Neural cell (in vitro differentiated cells): ENCODE measurements around the gene GNAL. TPM values are rescaled to one million over a fixed set of nuclear protein-coding genes. Genes with fewer than 3 reads are reported as not detected.

ENCODE experiments used
- H2AFZ ChIP-seq: fragments of 200-600, 300-800 bp; sonication (generic), shearing (Covaris generic); 2 replicates; pipeline ENCODE4 v1.6.0; 2014; ENCODE audit warnings: low read depth, mild to moderate bottlenecking, antibody characterized with exemption, low read length, moderate library complexity
- H3F3A ChIP-seq: fragments of 200-600 bp; shearing (Covaris generic); 2 replicates; pipeline ENCODE4 v1.6.1; 2016; ENCODE audit warnings: mild to moderate bottlenecking, moderate library complexity, mixed read lengths, antibody characterized with exemption, low read length; ENCODE audit not compliant: insufficient read depth, poor library complexity, severe bottlenecking
- H3K27ac ChIP-seq: fragments of 200-600, 300-800 bp; sonication (generic), shearing (Covaris generic); 2 replicates; pipeline ENCODE4 v1.5.1; 2014; ENCODE audit warnings: mild to moderate bottlenecking, low read length, moderate library complexity
- H3K27me3 ChIP-seq: fragments of 300-800, 200-600 bp; sonication (generic), shearing (Covaris generic); 2 replicates; pipeline ENCODE4 v1.6.0; 2014; ENCODE audit warnings: mild to moderate bottlenecking, low read depth, low read length, moderate library complexity; ENCODE audit not compliant: insufficient read depth
- H3K36me3 ChIP-seq: fragments of 300-800, 200-600 bp; sonication (generic), shearing (Covaris generic); 2 replicates; pipeline ENCODE4 v1.5.1; 2014; ENCODE audit warnings: mild to moderate bottlenecking, antibody characterized with exemption, low read length, moderate library complexity; ENCODE audit not compliant: insufficient read depth
- H3K4me2 ChIP-seq: fragments of 300-800, 200-600 bp; sonication (generic), shearing (Covaris generic); 2 replicates; pipeline ENCODE4 v1.6.0; 2014; ENCODE audit warnings: mild to moderate bottlenecking, low read length
- H3K4me3 ChIP-seq: fragments of 300-800, 200-600 bp; sonication (generic), shearing (Covaris generic); 2 replicates; pipeline ENCODE4 v1.5.1; 2014; ENCODE audit warnings: mild to moderate bottlenecking, low read length, moderate library complexity
- H3K79me2 ChIP-seq: fragments of 200-600 bp; shearing (Covaris generic); replicated peaks from 2 replicates; pipeline ENCODE4 v1.6.0; 2014; ENCODE audit warnings: mild to moderate bottlenecking, low read length, moderate library complexity; ENCODE audit not compliant: insufficient read depth
- H3K9ac ChIP-seq: fragments of 300-800, 200-600 bp; sonication (generic), shearing (Covaris generic); 2 replicates; pipeline ENCODE4 v1.6.1; 2016; ENCODE audit warnings: mild to moderate bottlenecking, low read length, mixed read lengths
- H3K9me2 ChIP-seq: fragments of 200-600 bp; shearing (Covaris generic); 2 replicates; pipeline ENCODE4 v1.6.1; 2016; ENCODE audit warnings: mild to moderate bottlenecking, low read length, mixed read lengths; ENCODE audit not compliant: insufficient read depth
- H3K9me3 ChIP-seq: fragments of 200-600, 300-800 bp; sonication (generic), shearing (Covaris generic); 2 replicates; pipeline ENCODE4 v1.6.1; 2016; ENCODE audit warnings: mild to moderate bottlenecking, mixed run types, low read length, moderate library complexity, mixed read lengths
- H4K20me1 ChIP-seq: fragments of 200-600 bp; shearing (Covaris generic); 2 replicates; pipeline ENCODE4 v1.6.1; 2016; ENCODE audit warnings: mild to moderate bottlenecking, mixed run types; ENCODE audit not compliant: insufficient read depth
- EP300 ChIP-seq: fragments of 450-650 bp; conservative IDR thresholded peaks from 2 replicates; pipeline ENCODE4 v1.6.1; 2014; ENCODE audit warnings: antibody characterized with exemption, mild to moderate bottlenecking, moderate library complexity; ENCODE audit not compliant: poor library complexity, severe bottlenecking
- EZH2 ChIP-seq: fragments of 200-600, 300-800 bp; shearing (Covaris generic), sonication (generic); IDR thresholded peaks from 2 replicates; pipeline ENCODE4 v1.6.1; 2014; ENCODE audit warnings: antibody characterized with exemption, low read length, borderline replicate concordance, mild to moderate bottlenecking; ENCODE audit not compliant: insufficient read depth, poor library complexity, severe bottlenecking
- MXI1 ChIP-seq: fragments of 450-650 bp; conservative IDR thresholded peaks from 2 replicates; pipeline ENCODE4 v1.6.1; 2014; ENCODE audit warnings: antibody characterized with exemption, mild to moderate bottlenecking; ENCODE audit not compliant: poor library complexity, severe bottlenecking
- POLR2AphosphoS5 ChIP-seq: IDR thresholded peaks from 2 replicates; pipeline ENCODE4 v1.6.1; 2012
- SMC3 ChIP-seq: fragments of 450-650 bp; conservative IDR thresholded peaks from 2 replicates; pipeline ENCODE4 v1.6.1; 2014; ENCODE audit warnings: antibody characterized with exemption, mild to moderate bottlenecking, moderate library complexity; ENCODE audit not compliant: poor library complexity
- TAF1 ChIP-seq: IDR thresholded peaks from 2 replicates; pipeline ENCODE4 v1.6.1; 2012; ENCODE audit warnings: low read depth
- polyA plus RNA-seq: library from polyadenylated mRNA; depleted of rRNA; stranded (reverse); fragments of >200 nt; gene quantifications from 2 replicates; pipeline ENCODE4 v1.2.3, GENCODE V29; 2014
- TF ChIP-seq, protein P1 (sequence below): IDR thresholded peaks from 2 replicates; pipeline ENCODE4 v1.6.1; 2012; ENCODE audit warnings: borderline replicate concordance

GNAL gene
- polyA plus RNA-seq, 1 donor from 2014 or later, result 16.7 TPM

DNA sequence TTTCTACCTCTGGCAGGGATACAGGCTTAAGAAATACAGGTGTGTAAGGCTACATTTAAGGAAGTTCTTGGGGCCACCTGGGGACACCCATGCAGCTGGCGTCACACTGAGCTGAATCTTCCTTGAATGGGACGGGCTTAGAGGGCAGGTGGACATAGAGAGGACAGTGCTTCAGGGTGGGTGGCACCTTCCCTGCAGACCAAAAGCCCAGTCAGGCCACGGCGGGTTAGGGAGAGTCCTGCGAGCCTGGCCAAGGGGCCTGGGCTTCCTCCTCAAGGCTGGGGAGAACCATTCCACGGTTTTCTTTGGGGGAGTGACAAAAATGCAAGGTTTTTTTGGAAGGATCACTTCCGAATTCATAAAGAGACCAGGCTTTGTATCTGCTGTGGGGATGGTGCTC lies 73.4 kb downstream of the GNAL start:
- no peaks in the 10 kb centered on the region for H3F3A ChIP-seq
- H2AFZ ChIP-seq, result no peak overlapping the region
- H3K79me2 ChIP-seq, result no peaks in the 10 kb centered on the region
- TF ChIP-seq, protein P1, sequence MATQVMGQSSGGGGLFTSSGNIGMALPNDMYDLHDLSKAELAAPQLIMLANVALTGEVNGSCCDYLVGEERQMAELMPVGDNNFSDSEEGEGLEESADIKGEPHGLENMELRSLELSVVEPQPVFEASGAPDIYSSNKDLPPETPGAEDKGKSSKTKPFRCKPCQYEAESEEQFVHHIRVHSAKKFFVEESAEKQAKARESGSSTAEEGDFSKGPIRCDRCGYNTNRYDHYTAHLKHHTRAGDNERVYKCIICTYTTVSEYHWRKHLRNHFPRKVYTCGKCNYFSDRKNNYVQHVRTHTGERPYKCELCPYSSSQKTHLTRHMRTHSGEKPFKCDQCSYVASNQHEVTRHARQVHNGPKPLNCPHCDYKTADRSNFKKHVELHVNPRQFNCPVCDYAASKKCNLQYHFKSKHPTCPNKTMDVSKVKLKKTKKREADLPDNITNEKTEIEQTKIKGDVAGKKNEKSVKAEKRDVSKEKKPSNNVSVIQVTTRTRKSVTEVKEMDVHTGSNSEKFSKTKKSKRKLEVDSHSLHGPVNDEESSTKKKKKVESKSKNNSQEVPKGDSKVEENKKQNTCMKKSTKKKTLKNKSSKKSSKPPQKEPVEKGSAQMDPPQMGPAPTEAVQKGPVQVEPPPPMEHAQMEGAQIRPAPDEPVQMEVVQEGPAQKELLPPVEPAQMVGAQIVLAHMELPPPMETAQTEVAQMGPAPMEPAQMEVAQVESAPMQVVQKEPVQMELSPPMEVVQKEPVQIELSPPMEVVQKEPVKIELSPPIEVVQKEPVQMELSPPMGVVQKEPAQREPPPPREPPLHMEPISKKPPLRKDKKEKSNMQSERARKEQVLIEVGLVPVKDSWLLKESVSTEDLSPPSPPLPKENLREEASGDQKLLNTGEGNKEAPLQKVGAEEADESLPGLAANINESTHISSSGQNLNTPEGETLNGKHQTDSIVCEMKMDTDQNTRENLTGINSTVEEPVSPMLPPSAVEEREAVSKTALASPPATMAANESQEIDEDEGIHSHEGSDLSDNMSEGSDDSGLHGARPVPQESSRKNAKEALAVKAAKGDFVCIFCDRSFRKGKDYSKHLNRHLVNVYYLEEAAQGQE, result no peak
- TF ChIP-seq EZH2 (no peak), SMC3 (no peak), MXI1 (no peak)
- H3K27ac ChIP-seq, result no peak overlapping the region
- H3K9me3 ChIP-seq, result no peaks in the 10 kb centered on the region
- H3K27me3 ChIP-seq, result no peaks in the 10 kb centered on the region
- H3K36me3 ChIP-seq, result no peaks in the 10 kb centered on the region
- H3K4me2 ChIP-seq, result no peak overlapping the region
- H3K9me2 ChIP-seq, result no peaks in the 10 kb centered on the region
- no peak overlapping the region for H3K4me3 ChIP-seq
- no peaks in the 10 kb centered on the region for H4K20me1 ChIP-seq
- no peak overlapping the region for H3K9ac ChIP-seq

DNA sequence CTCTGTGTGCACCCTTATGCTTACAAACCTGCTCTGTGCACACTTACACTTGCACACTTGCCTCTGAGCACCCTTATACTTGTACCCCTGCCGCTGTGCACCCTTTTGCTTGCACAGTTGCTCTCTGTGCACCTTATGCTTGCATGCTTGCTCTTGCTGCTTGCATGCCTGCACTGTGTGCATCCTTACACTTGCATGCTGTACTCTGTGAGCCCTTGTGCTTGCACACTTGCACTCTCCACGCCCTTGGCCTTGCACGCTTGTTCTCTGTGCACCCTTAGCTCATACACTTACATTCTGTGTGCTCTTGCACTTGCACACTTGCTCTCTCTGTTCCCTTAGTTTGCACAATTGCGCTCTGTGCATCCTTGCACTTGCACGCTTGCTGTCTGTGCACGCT lies 78.3 kb downstream of the GNAL start:
- Histone ChIP-seq H3F3A (no peaks in the 10 kb centered on the region), H3K9me2 (no peaks in the 10 kb centered on the region), H3K9ac (no peak overlapping the region), H3K27me3 (no peaks in the 10 kb centered on the region), H3K79me2 (no peaks in the 10 kb centered on the region), H3K4me3 (no peak overlapping the region), H4K20me1 (no peaks in the 10 kb centered on the region), H3K9me3 (no peaks in the 10 kb centered on the region), H3K36me3 (no peaks in the 10 kb centered on the region), H2AFZ (no peak overlapping the region), H3K4me2 (no peak overlapping the region), H3K27ac (no peak overlapping the region)
- TF ChIP-seq EP300, result no peak
- TF ChIP-seq TAF1, result no peak
- TF ChIP-seq POLR2AphosphoS5, result no peak
- TF ChIP-seq, protein P1, result no peak
- TF ChIP-seq EZH2, result no peak

DNA sequence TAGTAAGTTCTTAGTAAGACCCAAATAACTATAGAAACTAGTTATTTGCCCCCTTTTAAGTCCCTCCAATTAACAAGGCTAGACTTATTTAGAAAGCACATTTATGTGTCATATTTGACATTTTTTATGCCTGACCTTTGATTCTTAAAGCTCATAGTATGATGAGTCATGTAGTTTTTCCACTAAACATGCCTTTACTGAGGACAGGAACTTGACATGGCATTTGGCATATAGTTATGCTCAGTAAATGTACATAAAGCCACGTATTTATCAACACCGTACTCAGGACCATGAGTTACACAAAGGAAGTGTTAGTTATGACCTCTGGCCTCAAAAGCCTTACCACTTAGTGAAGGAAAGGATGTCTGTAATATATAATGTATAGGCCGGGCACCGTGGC lies 78.9 kb downstream of the GNAL start:
- Histone ChIP-seq H3F3A (no peaks in the 10 kb centered on the region), H3K9me3 (no peaks in the 10 kb centered on the region), H3K27me3 (no peaks in the 10 kb centered on the region), H3K36me3 (no peaks in the 10 kb centered on the region), H3K79me2 (no peaks in the 10 kb centered on the region), H3K9me2 (no peaks in the 10 kb centered on the region), H3K9ac (no peak overlapping the region), H3K4me3 (no peak overlapping the region), H2AFZ (no peak overlapping the region), H3K4me2 (no peak overlapping the region), H4K20me1 (no peaks in the 10 kb centered on the region), H3K27ac (no peak overlapping the region)
- TF ChIP-seq TAF1, result no peak
- TF ChIP-seq, protein P1, result no peak
